Activated CD4-positive, alpha-beta T cell treated with anti-CD3 and anti-CD28 coated beads, Interleukin-10, Interleukin-2, amounts not matched to agents 100 ng/mL and 50 ng/mL, durations not matched to agents 16 hours and 8 hours (primary cell): ENCODE data around the gene CALHM2.

ENCODE experiments used
- DNase-seq: peaks from one replicate; pipeline ENCODE4 v3.0.0-alpha.2; 2020

CALHM2 gene

GRCh38 chr10:103474077-103474476, 21.9 kb upstream of the CALHM2 start:
- no peak for DNase-seq

- no peak for DNase-seq
These were observed 21.1 kb upstream of the CALHM2 start for GRCh38 chr10:103473261-103473671.

GRCh38 chr10:103472005-103472404, 19.8 kb upstream of the CALHM2 start:
- DNase-seq: no peak

GRCh38 chr10:103470761-103471653, 18.8 kb upstream of the CALHM2 start:
- DNase-seq: peak; percentile 89

GRCh38 chr10:103469201-103469600, 17.0 kb upstream of the CALHM2 start:
- DNase-seq: no peak

GRCh38 chr10:103467406-103467805, 15.2 kb upstream of the CALHM2 start:
- no peak for DNase-seq

- no peak for DNase-seq
These were observed 14.6 kb upstream of the CALHM2 start for GRCh38 chr10:103466734-103467133.

- DNase-seq: no peak
These were observed 13.4 kb upstream of the CALHM2 start for GRCh38 chr10:103465411-103466179.

- no peak for DNase-seq
These were observed 11.3 kb upstream of the CALHM2 start for GRCh38 chr10:103463499-103463898.

- no peak for DNase-seq
These were observed 7.4 kb upstream of the CALHM2 start for GRCh38 chr10:103459615-103460014.

- DNase-seq: no peak
These were observed 6.5 kb upstream of the CALHM2 start, which contains the start of gene CALHM1 for GRCh38 chr10:103458720-103459119. CALHM1 (minus strand) TSS chr10:103458900; CDS start chr10:103458751, 149 bp downstream.

- no peak for DNase-seq
These were observed 5.9 kb upstream of the CALHM2 start for GRCh38 chr10:103457896-103458583.

GRCh38 chr10:103457176-103457712, 5.1 kb upstream of the CALHM2 start:
- DNase-seq: no peak

GRCh38 chr10:103456074-103456660, 4.0 kb upstream of the CALHM2 start:
- no peak for DNase-seq

GRCh38 chr10:103455235-103455634, 3.1 kb upstream of the CALHM2 start:
- no peak for DNase-seq

GRCh38 chr10:103454026-103454425, 1.9 kb upstream of the CALHM2 start:
- DNase-seq: no peak

GRCh38 chr10:103452506-103453230, 498 bp upstream of the CALHM2 start:
- no peak for DNase-seq

GRCh38 chr10:103451091-103451813, 918 bp downstream of the CALHM2 start:
- peak; percentile 72 for DNase-seq

- no peak for DNase-seq
These were observed 1.9 kb downstream of the CALHM2 start for GRCh38 chr10:103450201-103450695.

- no peak for DNase-seq
These were observed 2.7 kb downstream of the CALHM2 start for GRCh38 chr10:103449208-103450144.
